Measurements from ENCODE around the gene MED16.

GRCh38 chr19:934197-934840, 41.3 kb upstream of the MED16 start:
- TF ChIP-seq CTCF (IDR thresholded peaks at IDR 0.05) (no peak), POLR2A (IDR thresholded peaks at IDR 0.05) (no peak)

Data from adrenal gland (tissue), 5 donors.